HCT116 (cell line): ENCODE data around the gene MAMLD1. TPM values are rescaled to one million over a fixed set of nuclear protein-coding genes. Genes with fewer than 3 reads are reported as not detected.

Experiments used
- ATAC-seq: fragments of 200-7000 bp; cut with Tn5 transposase; 2 replicates; pipeline ENCODE4 v1.9.1; 2020; ENCODE audit warnings: mild to moderate bottlenecking, moderate library complexity
- BruUV-seq: library from RNA; stranded (reverse); fragments of 400-500 nt; replicated peaks from 2 replicates; lab custom pipeline; 2021; lab: Mats Ljungman, UMichigan
- CTCF ChIA-PET: fragments of 300-600 bp; sonication (Branson Sonifier 250); formaldehyde crosslinking; loops from one replicate; lab custom pipeline; 2021; ENCODE audit warnings: antibody characterized with exemption; lab: Charles Lee
- POLR2A ChIA-PET: fragments of 300-600, 350-600 bp; sonication (Branson Sonifier 250); formaldehyde crosslinking; loops from one replicate; lab custom pipeline; 2021; ENCODE audit warnings: antibody characterized with exemption; lab: Charles Lee
- RAD21 ChIA-PET, 2 experiments: fragments of 300-600 bp; sonication (Branson Sonifier 250); formaldehyde crosslinking; loops; one replicate each; lab custom pipeline; 2023; ENCODE audit warnings: low total read pairs in 2 of 2; ENCODE audit not compliant: uncharacterized antibody in 2 of 2, unreplicated experiment in 2 of 2, low non-redundant PET in 1 of 2; lab: Charles Lee
- DNase-seq: peaks from one replicate; pipeline ENCODE4 v3.0.0-alpha.2; 2010; ENCODE audit warnings: low read depth, low spot score
- H2AFZ ChIP-seq: fragments of 200-600 bp; shearing (Covaris generic), sonication (generic); 2 replicates; pipeline ENCODE4 v1.6.1; 2017; ENCODE audit warnings: low read depth, mixed run types, mixed read lengths, antibody characterized with exemption, low read length; ENCODE audit not compliant: poor library complexity, severe bottlenecking
- H3K27ac ChIP-seq: 2 replicates; pipeline ENCODE4 v1.5.1; 2012; ENCODE audit warnings: low read depth, low read length
- H3K27me3 ChIP-seq: fragments of 200-600 bp; sonication (generic); 2 replicates; pipeline ENCODE4 v1.6.1; 2016; ENCODE audit warnings: mixed run types, low read length, mixed read lengths; ENCODE audit not compliant: insufficient read depth
- H3K36me3 ChIP-seq, 2 experiments: fragments of 200-500 bp in 1 of 2; fragments of 200-600 bp in 1 of 2; sonication (Bioruptor generic) in 1 of 2; sonication (generic) in 1 of 2; 2 replicates each; pipeline versions ENCODE4 v1.5.1 to v1.6.1; 2014 to 2016; ENCODE audit warnings: low read length in 2 of 2, inconsistent platforms in 1 of 2, mixed read lengths in 1 of 2, mixed run types in 1 of 2; ENCODE audit not compliant: insufficient read depth in 2 of 2, control insufficient read depth in 1 of 2
- H3K4me1 ChIP-seq, 2 experiments: fragments of 200-600 bp in 1 of 2; sonication (generic) in 1 of 2; 2 replicates each; pipeline versions ENCODE4 v1.5.1 to v1.6.1; 2012 to 2017; ENCODE audit warnings: low read length in 2 of 2, inconsistent platforms in 1 of 2, mild to moderate bottlenecking in 1 of 2, mixed read lengths in 1 of 2, mixed run types in 1 of 2, moderate library complexity in 1 of 2; ENCODE audit not compliant: insufficient read depth in 2 of 2, control insufficient read depth in 1 of 2
- H3K4me2 ChIP-seq: fragments of 200-600 bp; sonication (generic); 2 replicates; pipeline ENCODE4 v1.6.1; 2017; ENCODE audit warnings: mixed run types, low read length, mixed read lengths
- H3K4me3 ChIP-seq, 2 experiments: fragments of 200-600 bp in 1 of 2; sonication (generic) in 1 of 2; replicated peaks in 1 of 2; 2 replicates each; pipeline ENCODE4 v1.5.1; 2011 to 2016; ENCODE audit warnings: low read length in 2 of 2, control low read depth in 1 of 2, low read depth in 1 of 2, mild to moderate bottlenecking in 1 of 2, mixed read lengths in 1 of 2, mixed run types in 1 of 2
- H3K79me2 ChIP-seq: fragments of 200-600 bp; sonication (generic); 2 replicates; pipeline ENCODE4 v1.6.1; 2017; ENCODE audit warnings: mild to moderate bottlenecking, mixed run types, low read length, moderate library complexity, mixed read lengths; ENCODE audit not compliant: insufficient read depth
- H3K9ac ChIP-seq: fragments of 200-600 bp; sonication (generic); 2 replicates; pipeline ENCODE4 v1.6.1; 2016; ENCODE audit warnings: low read length, mixed read lengths
- H3K9me2 ChIP-seq: fragments of 200-600 bp; sonication (generic), shearing (Covaris generic); 2 replicates; pipeline ENCODE4 v1.6.1; 2017; ENCODE audit warnings: mixed run types, mild to moderate bottlenecking, moderate library complexity; ENCODE audit not compliant: insufficient read depth
- H3K9me3 ChIP-seq, 2 experiments: fragments of 200-500 bp in 1 of 2; fragments of 200-600 bp in 1 of 2; sonication (Bioruptor generic) in 1 of 2; sonication (generic) in 1 of 2; 2 replicates each; pipeline ENCODE4 v1.6.1; 2014 to 2017; ENCODE audit warnings: low read length in 2 of 2, mixed read lengths in 2 of 2, inconsistent platforms in 1 of 2, low read depth in 1 of 2, mild to moderate bottlenecking in 1 of 2, mixed run types in 1 of 2, moderate library complexity in 1 of 2; ENCODE audit not compliant: control insufficient read depth in 1 of 2, insufficient read depth in 1 of 2
- H4K20me1 ChIP-seq: fragments of 200-600 bp; sonication (generic), shearing (Covaris generic); 2 replicates; pipeline ENCODE4 v1.6.1; 2017; ENCODE audit warnings: mixed run types, mild to moderate bottlenecking, moderate library complexity; ENCODE audit not compliant: insufficient read depth
- ATF3 ChIP-seq: IDR thresholded peaks from 2 replicates; pipeline ENCODE4 v1.6.1; 2012
- CBX3 ChIP-seq: IDR thresholded peaks from 2 replicates; pipeline ENCODE4 v1.6.1; 2012; ENCODE audit warnings: low read depth
- CEBPB ChIP-seq: IDR thresholded peaks from 2 replicates; pipeline ENCODE4 v1.6.1; 2012; ENCODE audit warnings: low read depth
- JUND ChIP-seq: IDR thresholded peaks from 2 replicates; pipeline ENCODE4 v1.6.1; 2012
- POLR2A ChIP-seq: IDR thresholded peaks from 2 replicates; pipeline ENCODE4 v1.7.0; 2011; ENCODE audit warnings: borderline replicate concordance; ENCODE audit not compliant: insufficient read depth, insufficient read length; ENCODE audit errors: extremely low read depth
- RAD21 ChIP-seq: IDR thresholded peaks from 2 replicates; pipeline ENCODE4 v1.6.1; 2012; ENCODE audit warnings: low read depth, mild to moderate bottlenecking
- REST ChIP-seq: IDR thresholded peaks from 2 replicates; pipeline ENCODE4 v1.6.1; 2012; ENCODE audit warnings: low read depth
- YY1 ChIP-seq: IDR thresholded peaks from 2 replicates; pipeline ENCODE4 v1.6.1; 2011; ENCODE audit warnings: low read length, low read depth, moderate library complexity, mild to moderate bottlenecking; ENCODE audit not compliant: insufficient replicate concordance; ENCODE audit errors: extremely low read depth
- ZBTB33 ChIP-seq: IDR thresholded peaks from 2 replicates; pipeline ENCODE4 v1.6.1; 2011; ENCODE audit warnings: mild to moderate bottlenecking, low read length, moderate library complexity; ENCODE audit not compliant: insufficient replicate concordance; ENCODE audit errors: extremely low read depth
- ZNF274 ChIP-seq: fragments of 200-500 bp; sonication (Bioruptor generic); IDR thresholded peaks from 2 replicates; pipeline ENCODE4 v1.6.1; 2014; ENCODE audit warnings: mild to moderate bottlenecking, low read depth, low read length, inconsistent platforms
- intact Hi-C: fragments of 100-400 bp; cut with micrococcal nuclease; formaldehyde crosslinking; loops from 2 replicates; pipeline ENCODE4 v1.10.0; 2022
- total RNA-seq: library from RNA; stranded (reverse); gene quantifications from one replicate; pipeline ENCODE4 v1.2.1, GENCODE V29; 2021; ENCODE audit not compliant: unreplicated experiment

The MAMLD1 gene
- total RNA-seq, 1 experiment from 2014 or later, result 3.6 TPM

- no peak overlapping the region for H3K4me2 ChIP-seq
- intact Hi-C loops, result loop anchor here (10.0 kb wide), 1 partner anchor 140 kb away; no protein-coding TSS in a partner anchor
- H3K4me1 ChIP-seq, result peaks cover 0 to 7% of the 10 kb centered on the region in 2 experiments; a peak in 1 of 4 replicates
- no peaks in the 10 kb centered on the region for H3K36me3 ChIP-seq
- H4K20me1 ChIP-seq, result no peaks in the 10 kb centered on the region
- CTCF ChIA-PET, result no interaction called here
- no peak overlapping the region for H3K4me3 ChIP-seq
- H3K9me3 ChIP-seq, result no peaks in the 10 kb centered on the region
- H3K27ac ChIP-seq, result no peak overlapping the region
- H2AFZ ChIP-seq, result no peak overlapping the region
- H3K27me3 ChIP-seq, result no peaks in the 10 kb centered on the region
- RAD21 ChIA-PET, result no interaction called here
- ATAC-seq (no peak), DNase-seq (no peak)
- no TSS peak for BruUV-seq
- POLR2A ChIA-PET, result no interaction called here
- no peaks in the 10 kb centered on the region for H3K9me2 ChIP-seq
- TF ChIP-seq YY1, result no peak
- TF ChIP-seq JUND, result no peak
- TF ChIP-seq POLR2A, result no peak
- TF ChIP-seq CBX3, result no peak
- TF ChIP-seq ZBTB33, result no peak
- TF ChIP-seq ATF3, result no peak
- no peak for TF ChIP-seq RAD21
- TF ChIP-seq CEBPB, result no peak
- TF ChIP-seq REST, result no peak
- no peak for TF ChIP-seq ZNF274
- TF ChIP-seq, all 23 proteins: peak for 0
- Histone ChIP-seq H3K79me2 (no peaks in the 10 kb centered on the region), H3K9ac (no peak overlapping the region)
Observed at GRCh38 chrX:150544835-150545770, 182.0 kb downstream of the MAMLD1 start.
